H9 (cell line): ENCODE measurements around the gene AVPR2. TPM values are rescaled to one million over a fixed set of nuclear protein-coding genes. Genes with fewer than 3 reads are reported as not detected.
A peak's percentile ranks its signal among the peaks of the same experiment; 100 is the strongest.

Experiments used
- DNase-seq: peaks from one replicate; pipeline ENCODE4 v3.0.0-alpha.2; 2017
- H2AFZ ChIP-seq: one replicate; pipeline ENCODE4 v1.6.1; 2013; ENCODE audit warnings: mild to moderate bottlenecking, low read length, control low read depth, moderate library complexity
- H2AK5ac ChIP-seq: 2 replicates; pipeline ENCODE4 v1.6.1; 2013; ENCODE audit warnings: low read length, control low read depth, mixed read lengths; ENCODE audit not compliant: insufficient read length
- H2BK120ac ChIP-seq: one replicate; pipeline ENCODE4 v1.6.1; 2013; ENCODE audit warnings: low read depth, mild to moderate bottlenecking, low read length, control low read depth, inconsistent platforms; ENCODE audit not compliant: poor library complexity, severe bottlenecking
- H2BK12ac ChIP-seq: 2 replicates; pipeline ENCODE4 v1.6.1; 2013; ENCODE audit warnings: low read length, control low read depth, mixed read lengths, low read depth; ENCODE audit not compliant: insufficient read length
- H2BK15ac ChIP-seq: 2 replicates; pipeline ENCODE4 v1.6.1; 2013; ENCODE audit warnings: low read depth, low read length, control low read depth
- H2BK20ac ChIP-seq: one replicate; pipeline ENCODE4 v1.6.1; 2013; ENCODE audit warnings: low read depth, mild to moderate bottlenecking, low read length, control low read depth, inconsistent platforms; ENCODE audit not compliant: poor library complexity, severe bottlenecking
- H2BK5ac ChIP-seq: 2 replicates; pipeline ENCODE4 v1.6.1; 2013; ENCODE audit warnings: low read length, control low read depth, mixed read lengths; ENCODE audit not compliant: insufficient read length
- H3K14ac ChIP-seq: 2 replicates; pipeline ENCODE4 v1.6.1; 2013; ENCODE audit warnings: low read length, control low read depth; ENCODE audit not compliant: insufficient read depth
- H3K18ac ChIP-seq: 2 replicates; pipeline ENCODE4 v1.6.1; 2013; ENCODE audit warnings: low read depth, mild to moderate bottlenecking, mixed read lengths, low read length, control low read depth; ENCODE audit not compliant: insufficient read length
- H3K23ac ChIP-seq: 2 replicates; pipeline ENCODE4 v1.6.1; 2013; ENCODE audit warnings: low read length, control low read depth, mixed read lengths, low read depth; ENCODE audit not compliant: insufficient read length
- H3K23me2 ChIP-seq: 2 replicates; pipeline ENCODE4 v1.6.1; 2013; ENCODE audit warnings: low read depth, mild to moderate bottlenecking, mixed read lengths, low read length, control low read depth; ENCODE audit not compliant: insufficient read length, poor library complexity, severe bottlenecking
- H3K27ac ChIP-seq: 2 replicates; pipeline ENCODE4 v1.5.1; 2013; ENCODE audit warnings: low read length, control low read depth, mixed read lengths, low read depth; ENCODE audit not compliant: insufficient read length
- H3K27me3 ChIP-seq: 2 replicates; pipeline ENCODE4 v1.6.1; 2013; ENCODE audit warnings: low read length, control low read depth, inconsistent platforms; ENCODE audit not compliant: insufficient read depth
- H3K4ac ChIP-seq: 2 replicates; pipeline ENCODE4 v1.6.1; 2013; ENCODE audit warnings: low read depth, mild to moderate bottlenecking, control low read depth, inconsistent platforms, low read length, moderate library complexity
- H3K4me1 ChIP-seq: 2 replicates; pipeline ENCODE4 v1.6.1; 2013; ENCODE audit warnings: low read length, control low read depth, inconsistent platforms; ENCODE audit not compliant: insufficient read depth
- H3K4me2 ChIP-seq: 2 replicates; pipeline ENCODE4 v1.6.1; 2013; ENCODE audit warnings: low read length, control low read depth, mixed read lengths; ENCODE audit not compliant: insufficient read length, insufficient read depth
- H3K56ac ChIP-seq: 2 replicates; pipeline ENCODE4 v1.6.1; 2013; ENCODE audit warnings: low read depth, mild to moderate bottlenecking, mixed read lengths, low read length, control low read depth; ENCODE audit not compliant: insufficient read length
- H3K79me1 ChIP-seq: 2 replicates; pipeline ENCODE4 v1.6.1; 2013; ENCODE audit warnings: low read depth, mild to moderate bottlenecking, moderate library complexity, low read length, control low read depth, inconsistent platforms; ENCODE audit not compliant: insufficient read depth, poor library complexity, severe bottlenecking
- H3K79me2 ChIP-seq: 2 replicates; pipeline ENCODE4 v1.6.1; 2013; ENCODE audit warnings: low read length, control low read depth, inconsistent platforms; ENCODE audit not compliant: insufficient read depth
- H3K9ac ChIP-seq: 2 replicates; pipeline ENCODE4 v1.6.1; 2013; ENCODE audit warnings: low read length, control low read depth, mixed read lengths; ENCODE audit not compliant: insufficient read length; ENCODE audit errors: extremely low read depth
- H3K9me3 ChIP-seq: one replicate; pipeline ENCODE4 v1.6.1; 2013; ENCODE audit warnings: low read depth, low read length, inconsistent platforms; ENCODE audit not compliant: control insufficient read depth
- H3T11ph ChIP-seq: one replicate; pipeline ENCODE4 v1.6.1; 2013; ENCODE audit warnings: mild to moderate bottlenecking, low read length, control low read depth, inconsistent platforms
- H4K20me1 ChIP-seq: one replicate; pipeline ENCODE4 v1.6.1; 2013; ENCODE audit not compliant: control insufficient read depth, insufficient read length, insufficient read depth
- H4K5ac ChIP-seq: 2 replicates; pipeline ENCODE4 v1.6.1; 2013; ENCODE audit warnings: low read depth, mild to moderate bottlenecking, mixed read lengths, low read length, control low read depth; ENCODE audit not compliant: insufficient read length
- H4K8ac ChIP-seq: replicated peaks from 2 replicates; pipeline ENCODE4 v1.6.1; 2013; ENCODE audit warnings: low read length, control low read depth, mixed read lengths, low read depth; ENCODE audit not compliant: insufficient read length
- H4K91ac ChIP-seq: 2 replicates; pipeline ENCODE4 v1.6.1; 2013; ENCODE audit warnings: low read depth, mild to moderate bottlenecking, moderate library complexity, mixed read lengths, low read length, control low read depth; ENCODE audit not compliant: insufficient read length
- H3K27ac Mint-ChIP-seq, 3 experiments: 2 replicates in 2 of 3; 3 replicates in 1 of 3; pipeline ENCODE4 v1.8.0; 2020 to 2021; ENCODE audit warnings: mixed read lengths in 3 of 3, mild to moderate bottlenecking in 1 of 3, moderate library complexity in 1 of 3
- H3K27me3 Mint-ChIP-seq: 2 replicates; pipeline ENCODE4 v1.8.0; 2021; ENCODE audit warnings: low read depth, mild to moderate bottlenecking, moderate library complexity, mixed read lengths
- H3K36me3 Mint-ChIP-seq, 3 experiments: 2 replicates in 2 of 3; 3 replicates in 1 of 3; pipeline ENCODE4 v1.8.0; 2020 to 2021; ENCODE audit warnings: low read depth in 3 of 3, mixed read lengths in 3 of 3; ENCODE audit not compliant: insufficient read depth in 1 of 3
- H3K4me1 Mint-ChIP-seq, 2 experiments: 2 replicates each; pipeline ENCODE4 v1.8.0; 2020; ENCODE audit warnings: mixed read lengths in 2 of 2
- H3K4me3 Mint-ChIP-seq, 2 experiments: 2 replicates in 1 of 2; 3 replicates in 1 of 2; pipeline ENCODE4 v1.8.0; 2020 to 2021; ENCODE audit warnings: mild to moderate bottlenecking in 2 of 2, mixed read lengths in 2 of 2, moderate library complexity in 1 of 2
- H3K9me3 Mint-ChIP-seq, 2 experiments: 2 replicates in 1 of 2; 3 replicates in 1 of 2; pipeline ENCODE4 v1.8.0; 2020; ENCODE audit warnings: mild to moderate bottlenecking in 2 of 2, mixed read lengths in 2 of 2, moderate library complexity in 1 of 2
- CTCF ChIP-seq: fragments of 200-600 bp; sonication (generic); conservative IDR thresholded peaks from 3 replicates; pipeline ENCODE4 v1.8.0; 2021; ENCODE audit warnings: antibody characterized with exemption, mild to moderate bottlenecking
- WGBS: extraction: QIAGEN DNeasy Blood & Tissue Kit; methylation state at CpG from one replicate; pipeline ENCODE4 v1.1.7; 2013; ENCODE audit warnings: missing lambda C conversion rate, low lambda C conversion rate, mixed read lengths; ENCODE audit not compliant: insufficient read length; ENCODE audit errors: extremely low coverage; 5-methylcytosine and 5-hydroxymethylcytosine counted together
- total RNA-seq: library from RNA; stranded (reverse); gene quantifications from 2 replicates; pipeline ENCODE4 v1.2.1, GENCODE V29; 2021

The AVPR2 gene
- total RNA-seq, 1 experiment from 2014 or later: not detected

DNA sequence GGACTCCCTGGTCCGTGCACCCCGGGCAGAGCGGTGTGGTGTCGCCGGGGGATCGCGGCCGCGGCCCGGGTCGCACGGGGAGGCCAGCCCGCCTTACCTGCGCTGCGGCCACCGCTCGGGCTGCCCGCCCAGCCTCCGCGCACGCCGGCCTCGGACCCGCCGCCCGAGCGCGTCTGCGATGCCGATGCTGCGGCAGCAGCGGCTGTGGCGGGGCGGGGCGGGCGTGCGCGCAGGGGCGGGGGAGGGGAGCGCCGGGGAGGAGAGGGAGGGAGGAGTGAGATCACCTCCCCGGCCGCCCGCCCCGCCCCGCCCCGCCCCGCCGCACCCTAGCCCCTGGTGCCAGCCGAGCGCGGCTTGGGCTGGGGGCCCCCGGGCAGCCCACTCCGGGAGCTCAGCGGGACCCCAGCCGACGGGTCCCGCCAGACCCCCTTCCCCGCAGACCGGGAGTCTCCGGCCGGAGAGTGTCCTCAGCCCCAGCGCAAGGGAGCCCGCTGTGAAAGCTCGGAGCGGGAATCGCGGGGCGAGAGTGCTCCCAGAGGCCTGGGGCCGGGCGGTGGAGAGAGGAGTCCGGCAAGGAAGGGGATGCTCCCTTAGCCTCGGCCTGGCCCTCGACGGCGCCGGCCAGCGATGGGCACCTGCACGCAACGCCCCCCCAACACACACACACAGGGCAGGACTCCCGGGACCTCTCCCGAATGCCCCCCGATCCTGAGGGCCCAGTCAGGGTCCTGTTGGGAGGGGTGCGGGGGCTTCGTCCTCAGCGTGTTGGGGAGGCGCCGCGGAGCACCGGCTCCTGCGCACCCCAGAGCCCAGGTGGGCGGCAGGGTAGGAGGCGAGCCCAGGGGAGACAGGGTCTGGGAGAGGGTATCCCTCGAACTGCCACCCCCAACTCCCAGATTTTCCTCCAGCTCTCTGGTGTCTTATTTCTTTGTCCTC lies 18.2 kb upstream of the AVPR2 start, which contains the start of gene L1CAM:
Gene L1CAM (minus strand): TSS at position 206 of the 936 bp plus-strand sequence. CDS start 10,337 bp downstream, outside the sequence.
- no CpG with 5 or more reads among the region's 94 CpGs for WGBS
- Histone ChIP-seq H3K23ac (no peak within 1 kb of the TSS), H3K4me1 (no peaks in the 10 kb centered on the region), H2BK20ac (no peak within 1 kb of the TSS), H4K8ac (no peak within 1 kb of the TSS), H3T11ph (no peak within 1 kb of the TSS), H2AFZ (no peak within 1 kb of the TSS), H2BK12ac (no peak within 1 kb of the TSS), H3K14ac (peak within 1 kb of the TSS; percentile 78), H4K91ac (no peak within 1 kb of the TSS), H3K79me1 (no peaks in the 10 kb centered on the region), H3K18ac (peak within 1 kb of the TSS; percentile 39), H3K9ac (no peak within 1 kb of the TSS), H3K27me3 (no peaks in the 10 kb centered on the region), H4K5ac (no peak within 1 kb of the TSS), H3K79me2 (no peaks in the 10 kb centered on the region), H4K20me1 (no peaks in the 10 kb centered on the region), H3K4ac (no peak within 1 kb of the TSS), H3K4me2 (peak within 1 kb of the TSS; percentile 25), H3K56ac (no peak within 1 kb of the TSS), H3K9me3 (peaks cover 18% of the 10 kb centered on the region), H2BK5ac (no peak within 1 kb of the TSS), H3K23me2 (peaks cover 4% of the 10 kb centered on the region), H2BK15ac (no peak within 1 kb of the TSS), H3K27ac (no peak within 1 kb of the TSS), H2AK5ac (no peak within 1 kb of the TSS), H2BK120ac (no peak within 1 kb of the TSS)
- Mint-ChIP-seq H3K27me3 (peaks cover 28% of the 10 kb centered on the region), H3K27ac (no peak within 1 kb of the TSS), H3K9me3 (peaks cover 50 to 66% of the 10 kb centered on the region in 2 experiments), H3K4me3 (peak within 1 kb of the TSS; percentile 60 to 81), H3K4me1 (peaks cover 9 to 26% of the 10 kb centered on the region in 2 experiments), H3K36me3 (peaks cover 4 to 14% (median 8%) of the 10 kb centered on the region in 3 experiments; a peak in 6 of 7 replicates)
- DNase-seq: peak; percentile 58
- no peak for TF ChIP-seq CTCF
